Measurements from ENCODE around the gene BSDC1. TPM values are rescaled to one million over a fixed set of nuclear protein-coding genes. Genes with fewer than 3 reads are reported as not detected.

BSDC1 gene
- total and polyA plus RNA-seq, 2 of the 13 experiments (the other 11 are each of a cell fraction or from before 2014, with no cell fraction given): 40.3 to 64.2 TPM

GRCh38 chr1:32350785-32351398 lies 43.3 kb downstream of the BSDC1 start (continued):
- TF ChIP-seq ZNF687 (CRISPR knock-in tag; IDR thresholded peaks at IDR 0.05): peak; percentile 93
- peak; percentile 82 for TF ChIP-seq MEIS2 (CRISPR knock-in tag; IDR thresholded peaks at IDR 0.05)
- TF ChIP-seq ZFX (CRISPR knock-in tag; IDR thresholded peaks at IDR 0.05; ENCODE audit: low read depth): peak; percentile 84
- peak; percentile 16 for TF ChIP-seq TEAD3 (CRISPR knock-in tag; optimal IDR thresholded peaks at IDR 0.05; ENCODE audit: borderline replicate concordance)
- 0 out of 2 replicates have a peak, but pooled peaks have one; percentile 12 for TF ChIP-seq HMG20A (CRISPR knock-in tag; IDR thresholded peaks at IDR 0.05; ENCODE audit: borderline replicate concordance)
- 0 out of 2 replicates have a peak, but pooled peaks have one; percentile 2 for TF ChIP-seq KDM5A (IDR thresholded peaks at IDR 0.05; ENCODE audit: borderline replicate concordance, low read length)
- TF ChIP-seq TP53 (CRISPR knock-in tag; conservative IDR thresholded peaks at IDR 0.05): no peak
- TF ChIP-seq SOX13 (IDR thresholded peaks at IDR 0.05): no peak
- TF ChIP-seq SOX13 (CRISPR knock-in tag; conservative IDR thresholded peaks at IDR 0.05 in 1 of 2, IDR thresholded peaks at IDR 0.05 in 1 of 2): peak in 1 of 2 experiments; percentile 46; a peak in 1 of 4 replicates
- TF ChIP-seq ZNF605 (CRISPR knock-in tag; IDR thresholded peaks at IDR 0.05): peak; percentile 88
- 0 out of 2 replicates have a peak, but pooled peaks have one; percentile 70 for TF ChIP-seq ZBTB49 (CRISPR knock-in tag; IDR thresholded peaks at IDR 0.05; ENCODE audit: borderline replicate concordance)
- peak; percentile 41; the same call in 1 of the 2 replicates for TF ChIP-seq ZNF749 (CRISPR knock-in tag; IDR thresholded peaks at IDR 0.05; ENCODE audit: borderline replicate concordance)
- peak; percentile 50; the same call in 1 of the 2 replicates for TF ChIP-seq ATF3 (CRISPR knock-in tag; IDR thresholded peaks at IDR 0.05)
- peak; percentile 38; the same call in 1 of the 2 replicates for TF ChIP-seq TARDBP (CRISPR knock-in tag; IDR thresholded peaks at IDR 0.05)
- TF ChIP-seq ZFP62 (CRISPR knock-in tag; IDR thresholded peaks at IDR 0.05): no peak
- peak; percentile 61 for TF ChIP-seq SALL1 (CRISPR knock-in tag; IDR thresholded peaks at IDR 0.05)
- TF ChIP-seq MXD1 (CRISPR knock-in tag; IDR thresholded peaks at IDR 0.05): peak; percentile 24; the same call in 1 of the 2 replicates
- TF ChIP-seq ZFAT (CRISPR knock-in tag; conservative IDR thresholded peaks at IDR 0.05): no peak
- peak; percentile 63; the same call in 1 of the 2 replicates for TF ChIP-seq SIX4 (CRISPR knock-in tag; IDR thresholded peaks at IDR 0.05)
- 0 out of 2 replicates have a peak, but pooled peaks have one; percentile 36 for TF ChIP-seq MTA1 (CRISPR knock-in tag; IDR thresholded peaks at IDR 0.05; ENCODE audit: borderline replicate concordance)
- no peak for TF ChIP-seq HBP1 (CRISPR knock-in tag; IDR thresholded peaks at IDR 0.05; ENCODE audit: low read depth)

Data from HepG2 (cell line).